Activated CD8-positive, alpha-beta memory T cell treated with anti-CD3 and anti-CD28 coated beads, Interleukin-2, amount 50 U/mL, for 48 hours (primary cell): ENCODE results near the gene WDR93.

Experiments used
- DNase-seq: peaks from one replicate; pipeline ENCODE4 v3.0.0-alpha.2; 2020

The WDR93 gene

DNA sequence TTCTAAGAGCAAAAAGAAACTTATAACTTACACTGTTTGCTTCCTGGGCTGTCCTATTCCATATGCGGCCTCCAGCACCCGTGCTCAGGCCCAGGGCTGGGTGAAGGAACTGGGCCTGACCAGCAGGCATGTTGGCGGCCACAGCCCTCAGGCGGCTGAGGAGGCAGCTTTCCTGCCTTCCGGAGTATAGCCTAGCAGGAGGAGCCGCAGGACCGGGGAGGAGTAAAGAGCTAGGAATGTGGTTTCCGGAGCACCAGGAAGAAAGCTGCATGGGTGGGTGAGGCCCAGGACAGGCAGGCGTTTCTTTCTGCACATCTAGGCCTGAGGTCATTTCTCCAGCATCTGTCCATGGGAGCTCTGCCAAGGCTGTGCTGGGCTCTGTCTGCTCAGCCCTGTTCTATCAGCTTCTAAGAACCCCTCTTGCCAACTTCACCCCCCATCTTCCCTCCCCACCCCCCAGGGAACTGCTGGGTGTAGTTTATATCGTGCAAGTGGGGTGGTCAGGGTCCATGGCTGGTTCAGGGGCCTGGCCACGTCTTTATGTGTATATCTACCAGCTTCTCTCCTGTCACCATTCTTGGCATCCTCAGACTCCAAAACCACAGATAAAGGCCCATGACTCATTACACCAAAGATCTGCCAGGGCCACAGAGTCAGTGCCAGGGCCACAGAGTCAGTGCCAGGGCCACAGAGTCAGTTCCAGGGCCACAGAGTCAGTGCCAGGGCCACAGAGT lies 27.6 kb upstream of the WDR93 start:
- no peak for DNase-seq

GRCh38 chr15:89664441-89665350 lies 25.9 kb upstream of the WDR93 start:
- no peak for DNase-seq

- DNase-seq = peak; percentile 63
These were observed 25.0 kb upstream of the WDR93 start for GRCh38 chr15:89665449-89666181.

DNA sequence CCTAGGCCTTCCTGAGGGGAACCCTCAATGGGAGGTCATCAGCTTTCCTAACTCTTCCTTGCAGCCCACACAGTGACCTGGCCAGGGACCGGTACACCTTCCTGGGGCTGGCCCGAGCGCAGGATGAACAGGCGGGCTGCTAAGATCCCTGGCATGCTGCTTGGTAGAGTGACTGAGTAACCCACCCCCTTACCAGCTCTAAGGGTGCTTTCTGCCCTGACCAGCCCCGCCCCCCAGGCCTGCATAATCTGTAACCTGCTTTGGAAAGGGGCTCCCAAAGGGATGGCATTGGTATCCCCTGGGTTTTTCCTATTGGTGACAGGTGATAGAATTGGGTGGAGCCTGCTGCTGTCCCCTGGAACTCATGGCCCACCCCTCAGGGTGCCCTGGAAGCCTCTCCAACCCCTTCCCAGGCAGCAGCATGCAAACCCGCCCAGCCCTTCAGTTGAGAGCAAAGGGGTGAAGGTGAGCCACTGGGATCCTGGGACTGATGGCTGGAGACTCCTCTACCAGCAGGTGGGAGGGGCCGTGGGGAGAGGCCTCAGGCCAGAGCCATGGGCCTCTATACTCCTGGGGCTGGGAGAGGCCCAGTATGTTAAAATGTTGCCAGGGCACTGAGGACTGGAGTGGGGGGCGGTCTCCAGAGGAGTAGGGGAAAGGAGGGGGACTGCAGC lies 24.3 kb upstream of the WDR93 start:
- DNase-seq = no peak

- no peak for DNase-seq
These were observed 23.5 kb upstream of the WDR93 start for GRCh38 chr15:89666858-89667705.

DNA sequence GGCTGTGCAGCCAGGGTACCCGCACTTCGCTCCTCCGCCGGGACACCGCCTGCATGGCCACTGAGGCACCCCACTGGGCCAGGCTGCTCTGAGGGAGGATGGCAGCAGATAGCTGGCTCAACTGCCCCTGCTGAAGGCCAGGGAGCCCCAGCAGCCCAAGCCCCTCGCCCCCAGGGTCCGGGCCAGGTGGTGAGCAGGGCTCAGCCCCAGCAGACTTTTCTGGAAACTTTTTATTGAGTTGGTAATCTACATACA lies 23.0 kb upstream of the WDR93 start:
- no peak for DNase-seq

- DNase-seq = no peak
These were observed 22.4 kb upstream of the WDR93 start for GRCh38 chr15:89668171-89668570.

DNA sequence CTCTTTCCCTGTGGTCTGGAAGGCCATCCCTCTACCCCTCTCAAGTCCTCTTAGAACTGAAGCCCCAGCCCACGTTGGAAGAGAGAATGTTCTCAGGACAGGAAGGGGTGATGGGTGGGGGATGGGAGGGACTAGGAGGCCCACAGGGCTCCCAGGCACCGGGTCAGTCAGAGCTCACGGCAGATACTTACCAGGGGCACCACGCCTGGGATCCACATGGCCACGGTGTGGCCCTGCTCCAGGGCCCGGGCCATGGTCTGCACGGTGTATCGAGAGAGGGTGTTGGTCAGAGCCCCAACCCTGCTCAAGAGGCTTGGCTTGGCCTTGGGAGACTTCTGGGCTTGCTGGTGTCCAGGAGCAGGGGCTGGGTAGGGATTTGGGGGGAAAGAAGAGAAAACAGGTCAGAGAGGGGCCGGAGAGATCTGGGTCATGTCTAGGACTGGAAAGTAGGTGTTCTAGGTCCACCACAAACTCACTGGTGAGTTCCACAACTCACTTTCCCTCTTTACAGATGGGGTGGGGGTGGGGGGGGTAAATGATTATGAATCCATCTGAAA lies 21.2 kb upstream of the WDR93 start:
- no peak for DNase-seq

GRCh38 chr15:89669941-89670340 lies 20.7 kb upstream of the WDR93 start:
- no peak for DNase-seq

DNA sequence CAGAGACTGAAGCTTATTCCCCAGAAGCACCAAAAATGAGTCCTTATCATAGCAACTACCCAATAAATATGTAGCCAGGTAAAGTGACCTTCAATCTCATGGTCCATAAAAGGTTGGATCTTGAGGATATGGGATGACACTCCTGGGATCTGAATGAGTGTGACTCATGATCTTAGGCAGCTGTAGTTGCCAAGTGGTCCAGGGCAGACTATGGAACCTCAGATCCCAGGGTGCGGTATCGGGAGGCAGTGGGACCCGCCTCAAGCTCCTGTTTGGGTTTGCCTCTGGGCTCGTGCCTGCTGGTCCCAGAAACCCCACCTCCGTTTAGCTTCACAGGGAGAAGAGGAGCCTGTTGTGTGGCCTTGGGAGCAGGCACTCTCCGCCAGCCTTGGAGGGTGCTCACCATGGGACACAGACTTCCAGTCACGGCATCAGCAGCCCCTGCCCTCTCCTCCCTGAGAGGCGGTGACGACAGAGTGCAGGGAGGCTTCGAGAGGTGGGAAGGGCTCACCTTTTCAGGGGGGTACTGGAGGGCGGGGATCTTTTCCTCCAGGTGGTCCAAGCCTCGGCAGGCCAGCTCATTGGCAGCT lies 19.5 kb upstream of the WDR93 start:
- no peak for DNase-seq

- DNase-seq = no peak
These were observed 18.9 kb upstream of the WDR93 start for GRCh38 chr15:89671687-89672086.

- DNase-seq = no peak
These were observed 18.1 kb upstream of the WDR93 start for GRCh38 chr15:89672221-89673164.

- DNase-seq = peak; percentile 61
These were observed 17.5 kb upstream of the WDR93 start for GRCh38 chr15:89673165-89673512.

GRCh38 chr15:89674526-89674925 lies 16.1 kb upstream of the WDR93 start:
- no peak for DNase-seq

DNA sequence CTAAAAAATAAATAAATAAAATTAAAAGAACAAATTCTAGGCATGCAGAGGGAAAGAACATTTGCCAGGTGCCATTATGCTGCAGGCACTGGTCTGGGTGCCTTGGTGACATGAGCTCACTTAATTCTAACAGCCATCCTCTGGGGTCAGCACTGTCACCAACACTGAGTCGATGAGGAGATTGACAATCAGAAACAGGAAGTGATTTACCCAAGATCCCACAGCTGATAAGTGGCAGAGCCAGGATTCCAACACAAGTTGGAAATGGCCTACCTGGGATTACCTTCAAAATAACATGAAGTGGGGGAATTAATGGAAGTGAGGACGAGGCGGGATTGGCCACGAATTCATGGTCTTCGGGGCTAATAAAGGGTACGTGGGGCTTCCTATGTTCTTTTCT lies 15.0 kb upstream of the WDR93 start:
- DNase-seq = no peak

DNA sequence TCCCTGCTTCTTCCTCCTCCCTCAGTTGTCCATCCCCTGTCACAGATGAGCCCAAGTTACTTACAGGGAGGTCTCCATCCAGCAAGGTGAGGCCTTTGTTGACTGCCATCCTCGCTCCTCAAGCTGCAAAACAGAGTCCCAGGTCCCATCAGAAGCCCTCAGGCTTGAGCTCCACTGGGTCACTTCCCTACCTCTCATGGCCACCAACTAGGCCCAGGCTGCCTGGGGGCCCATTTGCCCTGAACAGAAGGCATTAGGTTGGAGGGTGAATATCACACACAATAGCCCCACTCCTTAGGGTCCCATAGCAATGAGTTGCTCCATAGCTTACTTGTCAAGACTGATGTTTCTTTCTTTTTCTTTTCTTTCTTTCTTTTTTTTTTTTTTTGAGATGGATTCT lies 13.2 kb upstream of the WDR93 start:
- no peak for DNase-seq

GRCh38 chr15:89679212-89679611 lies 11.4 kb upstream of the WDR93 start, which contains the start of gene PLIN1:
Gene PLIN1 (minus strand): TSS chr15:89679367. CDS start chr15:89677489, 1,878 bp downstream.
- no peak for DNase-seq

DNA sequence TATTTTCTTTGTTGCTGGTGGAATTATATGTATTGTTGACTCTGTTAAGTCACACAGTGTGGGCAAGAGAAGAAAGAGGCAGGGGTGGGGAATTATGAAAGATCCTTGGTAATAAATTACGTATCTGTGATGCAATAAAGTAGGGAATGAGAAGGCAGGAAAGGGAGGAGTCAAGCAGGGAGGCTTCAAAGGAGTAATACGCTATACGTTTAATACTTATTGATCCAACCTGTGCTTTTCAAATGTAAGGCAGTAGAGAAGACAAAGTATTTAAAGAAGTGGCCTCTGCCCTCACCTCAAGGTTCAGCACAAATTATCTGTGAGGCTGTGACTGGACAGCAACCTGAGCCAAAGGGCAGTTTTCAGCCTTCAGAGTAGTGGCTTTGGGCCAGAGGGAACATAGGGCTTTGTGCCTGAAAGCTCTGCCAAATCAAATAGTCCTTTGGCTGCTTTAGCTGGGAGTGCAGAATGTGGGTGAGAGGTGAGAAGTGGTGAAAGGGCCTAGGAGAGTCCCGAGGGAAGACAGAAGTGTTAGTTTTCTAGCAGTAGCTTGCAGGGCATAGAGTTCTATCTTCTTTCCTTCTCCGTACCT lies 10.2 kb upstream of the WDR93 start:
- no peak for DNase-seq

DNA sequence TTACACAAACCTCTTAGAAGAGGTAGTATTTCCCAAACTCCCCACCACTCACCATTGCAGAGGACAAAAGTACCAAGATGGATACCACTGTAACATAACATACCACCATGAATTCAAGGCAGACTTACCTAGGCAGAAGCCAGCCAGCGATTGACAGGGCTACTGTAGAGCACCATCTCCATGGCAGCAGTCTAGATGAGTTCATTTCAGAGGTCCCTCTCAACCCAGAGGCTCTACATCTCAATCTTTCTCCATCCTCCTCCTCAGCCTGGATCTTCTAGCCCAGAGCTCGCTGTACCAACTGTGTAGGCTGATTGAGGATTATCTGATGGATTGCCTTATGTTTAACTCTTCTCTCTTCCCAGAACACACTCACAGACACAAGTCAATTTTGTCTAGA lies 9.5 kb upstream of the WDR93 start:
- DNase-seq = no peak

DNA sequence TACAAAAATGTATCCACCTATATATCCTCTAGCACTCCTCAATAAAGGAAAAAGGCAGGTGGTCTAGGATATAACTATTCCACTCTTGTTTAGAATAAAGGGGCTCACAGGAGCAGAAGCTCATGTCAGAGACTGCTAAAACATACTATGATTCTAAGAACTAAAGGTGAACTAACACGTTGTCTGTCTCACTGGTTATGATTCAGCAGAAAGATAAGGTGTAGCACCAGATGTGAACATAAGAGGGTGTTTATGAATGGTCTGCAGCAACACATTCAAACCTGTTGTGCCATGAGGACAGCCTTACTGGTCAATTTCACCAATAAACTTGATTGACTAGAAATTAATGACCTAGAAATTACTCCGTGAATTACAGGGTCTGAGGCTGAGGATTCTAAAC lies 4.6 kb upstream of the WDR93 start:
- DNase-seq = no peak
